ENCODE data around the gene KLK3. TPM values are rescaled to one million over a fixed set of nuclear protein-coding genes. Genes with fewer than 3 reads are reported as not detected.

The KLK3 gene
- total and polyA plus RNA-seq, 2 experiments from 2014 or later: 0.19 TPM; not detected in 1

DNA sequence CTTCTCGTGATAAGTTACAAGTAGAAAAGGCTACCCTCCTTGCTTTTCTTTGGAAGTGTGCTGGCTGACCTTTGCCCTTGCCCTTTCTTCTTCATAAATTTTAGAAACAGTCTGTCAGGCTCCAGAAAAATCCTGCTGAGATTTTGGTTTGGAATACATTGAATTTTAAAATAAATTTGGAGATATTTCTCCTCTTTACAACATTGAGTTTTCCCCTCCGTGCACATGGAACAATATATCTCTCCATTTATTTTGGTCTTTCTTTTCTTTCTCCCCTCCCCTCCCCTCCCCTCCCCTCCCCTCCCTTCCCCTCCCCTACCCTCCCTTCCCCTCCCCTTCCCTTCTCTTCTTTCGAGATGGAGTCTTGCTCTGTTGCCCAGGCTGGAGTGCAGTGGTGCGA, 47.9 kb downstream of the KLK3 start:
- DNase-seq (ENCODE audit: low spot score) (no peak), ATAC-seq (no peak)
- Histone ChIP-seq H3K27ac (ENCODE audit: low read depth) (no peak overlapping the region), H3K27me3 (ENCODE audit: insufficient read depth) (no peaks in the 10 kb centered on the region), H3K9me2 (ENCODE audit: insufficient read depth) (no peaks in the 10 kb centered on the region), H2AFZ (no peak overlapping the region), H3K79me2 (replicated peaks; ENCODE audit: insufficient read depth) (no peaks in the 10 kb centered on the region), H4K20me1 (replicated peaks; ENCODE audit: insufficient read depth) (no peaks in the 10 kb centered on the region), H3K4me3 (no peak overlapping the region), H3F3A (replicated peaks; ENCODE audit: low read depth) (no peaks in the 10 kb centered on the region), H3K4me1 (ENCODE audit: insufficient read depth) (peaks cover 4% of the 10 kb centered on the region; the same call in 1 of the 2 replicates), H3K36me3 (ENCODE audit: insufficient read depth) (no peaks in the 10 kb centered on the region), H3K4me2 (no peak overlapping the region)
- Mint-ChIP-seq H3K27me3 (ENCODE audit: insufficient read depth, low read depth, poor library complexity) (peaks cover 3% of the 10 kb centered on the region), H3K9me3 (peaks cover 22% of the 10 kb centered on the region), H3K4me1 (peaks cover 5% of the 10 kb centered on the region), H3K4me3 (no peak overlapping the region), H3K36me3 (ENCODE audit: low read depth) (no peaks in the 10 kb centered on the region), H3K27ac (no peak overlapping the region)
- TF ChIP-seq, protein P1, sequence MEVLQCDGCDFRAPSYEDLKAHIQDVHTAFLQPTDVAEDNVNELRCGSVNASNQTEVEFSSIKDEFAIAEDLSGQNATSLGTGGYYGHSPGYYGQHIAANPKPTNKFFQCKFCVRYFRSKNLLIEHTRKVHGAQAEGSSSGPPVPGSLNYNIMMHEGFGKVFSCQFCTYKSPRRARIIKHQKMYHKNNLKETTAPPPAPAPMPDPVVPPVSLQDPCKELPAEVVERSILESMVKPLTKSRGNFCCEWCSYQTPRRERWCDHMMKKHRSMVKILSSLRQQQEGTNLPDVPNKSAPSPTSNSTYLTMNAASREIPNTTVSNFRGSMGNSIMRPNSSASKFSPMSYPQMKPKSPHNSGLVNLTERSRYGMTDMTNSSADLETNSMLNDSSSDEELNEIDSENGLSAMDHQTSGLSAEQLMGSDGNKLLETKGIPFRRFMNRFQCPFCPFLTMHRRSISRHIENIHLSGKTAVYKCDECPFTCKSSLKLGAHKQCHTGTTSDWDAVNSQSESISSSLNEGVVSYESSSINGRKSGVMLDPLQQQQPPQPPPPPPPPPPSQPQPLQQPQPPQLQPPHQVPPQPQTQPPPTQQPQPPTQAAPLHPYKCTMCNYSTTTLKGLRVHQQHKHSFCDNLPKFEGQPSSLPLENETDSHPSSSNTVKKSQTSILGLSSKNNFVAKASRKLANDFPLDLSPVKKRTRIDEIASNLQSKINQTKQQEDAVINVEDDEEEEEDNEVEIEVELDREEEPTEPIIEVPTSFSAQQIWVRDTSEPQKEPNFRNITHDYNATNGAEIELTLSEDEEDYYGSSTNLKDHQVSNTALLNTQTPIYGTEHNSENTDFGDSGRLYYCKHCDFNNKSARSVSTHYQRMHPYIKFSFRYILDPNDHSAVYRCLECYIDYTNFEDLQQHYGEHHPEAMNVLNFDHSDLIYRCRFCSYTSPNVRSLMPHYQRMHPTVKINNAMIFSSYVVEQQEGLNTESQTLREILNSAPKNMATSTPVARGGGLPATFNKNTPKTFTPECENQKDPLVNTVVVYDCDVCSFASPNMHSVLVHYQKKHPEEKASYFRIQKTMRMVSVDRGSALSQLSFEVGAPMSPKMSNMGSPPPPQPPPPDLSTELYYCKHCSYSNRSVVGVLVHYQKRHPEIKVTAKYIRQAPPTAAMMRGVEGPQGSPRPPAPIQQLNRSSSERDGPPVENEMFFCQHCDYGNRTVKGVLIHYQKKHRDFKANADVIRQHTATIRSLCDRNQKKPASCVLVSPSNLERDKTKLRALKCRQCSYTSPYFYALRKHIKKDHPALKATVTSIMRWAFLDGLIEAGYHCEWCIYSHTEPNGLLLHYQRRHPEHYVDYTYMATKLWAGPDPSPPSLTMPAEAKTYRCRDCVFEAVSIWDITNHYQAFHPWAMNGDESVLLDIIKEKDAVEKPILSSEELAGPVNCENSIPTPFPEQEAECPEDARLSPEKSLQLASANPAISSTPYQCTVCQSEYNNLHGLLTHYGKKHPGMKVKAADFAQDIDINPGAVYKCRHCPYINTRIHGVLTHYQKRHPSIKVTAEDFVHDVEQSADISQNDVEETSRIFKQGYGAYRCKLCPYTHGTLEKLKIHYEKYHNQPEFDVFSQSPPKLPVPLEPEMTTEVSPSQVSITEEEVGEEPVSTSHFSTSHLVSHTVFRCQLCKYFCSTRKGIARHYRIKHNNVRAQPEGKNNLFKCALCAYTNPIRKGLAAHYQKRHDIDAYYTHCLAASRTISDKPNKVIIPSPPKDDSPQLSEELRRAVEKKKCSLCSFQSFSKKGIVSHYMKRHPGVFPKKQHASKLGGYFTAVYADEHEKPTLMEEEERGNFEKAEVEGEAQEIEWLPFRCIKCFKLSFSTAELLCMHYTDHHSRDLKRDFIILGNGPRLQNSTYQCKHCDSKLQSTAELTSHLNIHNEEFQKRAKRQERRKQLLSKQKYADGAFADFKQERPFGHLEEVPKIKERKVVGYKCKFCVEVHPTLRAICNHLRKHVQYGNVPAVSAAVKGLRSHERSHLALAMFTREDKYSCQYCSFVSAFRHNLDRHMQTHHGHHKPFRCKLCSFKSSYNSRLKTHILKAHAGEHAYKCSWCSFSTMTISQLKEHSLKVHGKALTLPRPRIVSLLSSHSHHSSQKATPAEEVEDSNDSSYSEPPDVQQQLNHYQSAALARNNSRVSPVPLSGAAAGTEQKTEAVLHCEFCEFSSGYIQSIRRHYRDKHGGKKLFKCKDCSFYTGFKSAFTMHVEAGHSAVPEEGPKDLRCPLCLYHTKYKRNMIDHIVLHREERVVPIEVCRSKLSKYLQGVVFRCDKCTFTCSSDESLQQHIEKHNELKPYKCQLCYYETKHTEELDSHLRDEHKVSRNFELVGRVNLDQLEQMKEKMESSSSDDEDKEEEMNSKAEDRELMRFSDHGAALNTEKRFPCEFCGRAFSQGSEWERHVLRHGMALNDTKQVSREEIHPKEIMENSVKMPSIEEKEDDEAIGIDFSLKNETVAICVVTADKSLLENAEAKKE (CRISPR knock-in tag; IDR thresholded peaks at IDR 0.05): no peak
- TF ChIP-seq JUNB (IDR thresholded peaks at IDR 0.05; ENCODE audit: unreplicated experiment): no peak
- TF ChIP-seq, protein P2, sequence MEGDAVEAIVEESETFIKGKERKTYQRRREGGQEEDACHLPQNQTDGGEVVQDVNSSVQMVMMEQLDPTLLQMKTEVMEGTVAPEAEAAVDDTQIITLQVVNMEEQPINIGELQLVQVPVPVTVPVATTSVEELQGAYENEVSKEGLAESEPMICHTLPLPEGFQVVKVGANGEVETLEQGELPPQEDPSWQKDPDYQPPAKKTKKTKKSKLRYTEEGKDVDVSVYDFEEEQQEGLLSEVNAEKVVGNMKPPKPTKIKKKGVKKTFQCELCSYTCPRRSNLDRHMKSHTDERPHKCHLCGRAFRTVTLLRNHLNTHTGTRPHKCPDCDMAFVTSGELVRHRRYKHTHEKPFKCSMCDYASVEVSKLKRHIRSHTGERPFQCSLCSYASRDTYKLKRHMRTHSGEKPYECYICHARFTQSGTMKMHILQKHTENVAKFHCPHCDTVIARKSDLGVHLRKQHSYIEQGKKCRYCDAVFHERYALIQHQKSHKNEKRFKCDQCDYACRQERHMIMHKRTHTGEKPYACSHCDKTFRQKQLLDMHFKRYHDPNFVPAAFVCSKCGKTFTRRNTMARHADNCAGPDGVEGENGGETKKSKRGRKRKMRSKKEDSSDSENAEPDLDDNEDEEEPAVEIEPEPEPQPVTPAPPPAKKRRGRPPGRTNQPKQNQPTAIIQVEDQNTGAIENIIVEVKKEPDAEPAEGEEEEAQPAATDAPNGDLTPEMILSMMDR (conservative IDR thresholded peaks at IDR 0.05; ENCODE audit: low read depth in 2 of 2): no peak
- TF ChIP-seq, protein P3, sequence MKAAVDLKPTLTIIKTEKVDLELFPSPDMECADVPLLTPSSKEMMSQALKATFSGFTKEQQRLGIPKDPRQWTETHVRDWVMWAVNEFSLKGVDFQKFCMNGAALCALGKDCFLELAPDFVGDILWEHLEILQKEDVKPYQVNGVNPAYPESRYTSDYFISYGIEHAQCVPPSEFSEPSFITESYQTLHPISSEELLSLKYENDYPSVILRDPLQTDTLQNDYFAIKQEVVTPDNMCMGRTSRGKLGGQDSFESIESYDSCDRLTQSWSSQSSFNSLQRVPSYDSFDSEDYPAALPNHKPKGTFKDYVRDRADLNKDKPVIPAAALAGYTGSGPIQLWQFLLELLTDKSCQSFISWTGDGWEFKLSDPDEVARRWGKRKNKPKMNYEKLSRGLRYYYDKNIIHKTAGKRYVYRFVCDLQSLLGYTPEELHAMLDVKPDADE (IDR thresholded peaks at IDR 0.05): no peak

Measured in GM23338 (cell line).